GM12878 (cell line): Measurements from ENCODE around the gene CCL25. TPM values are rescaled to one million over a fixed set of nuclear protein-coding genes. Genes with fewer than 3 reads are reported as not detected.

Source experiments
- ATAC-seq: fragments of 200-7000 bp; cut with Tn5 transposase; 3 replicates; pipeline ENCODE4 v1.9.1; 2020; ENCODE audit warnings: mild to moderate bottlenecking, moderate library complexity
- BruUV-seq: library from RNA; stranded (reverse); fragments of 400-500 nt; replicated peaks from 2 replicates; lab custom pipeline; 2021; lab: Mats Ljungman, UMichigan
- CTCF ChIA-PET: fragments of 300-600 bp; sonication (Branson Sonifier 250); formaldehyde crosslinking; extraction: SDS; loops from one replicate; lab custom pipeline; 2021; ENCODE audit warnings: inconsistent platforms; lab: Yijun Ruan, JAX
- POLR2A ChIA-PET: fragments of 350-600 bp; formaldehyde crosslinking; extraction: SDS; loops from one replicate; lab custom pipeline; 2021; ENCODE audit warnings: inconsistent platforms; lab: Charles Lee
- RAD21 ChIA-PET: fragments of 300-600 bp; sonication (Branson Sonifier 250); formaldehyde crosslinking; loops from one replicate; lab custom pipeline; 2023; ENCODE audit warnings: antibody characterized with exemption; ENCODE audit not compliant: unreplicated experiment; lab: Charles Lee
- SMC1A ChIA-PET: fragments of 300-600 bp; sonication (Branson Sonifier 250); formaldehyde crosslinking; loops from one replicate; lab custom pipeline; 2023; ENCODE audit not compliant: unreplicated experiment, uncharacterized antibody; lab: Charles Lee
- DNase-seq: peaks from one replicate; pipeline ENCODE4 v3.0.0-alpha.2; 2011; ENCODE audit warnings: low read depth, low spot score
- FAIRE-seq: peaks from 3 replicates; lab custom pipeline; 2011; peaks lifted over from hg19 to GRCh38; lab: Jason Lieb, UNC
- H2AFZ ChIP-seq: 2 replicates; pipeline ENCODE4 v1.6.0; 2011; ENCODE audit warnings: low read depth, low read length, control low read depth; ENCODE audit not compliant: control insufficient read depth
- H3K27ac ChIP-seq: 2 replicates; pipeline ENCODE4 v1.5.1; 2011; ENCODE audit warnings: control low read depth; ENCODE audit not compliant: control insufficient read depth, insufficient read depth
- H3K27me3 ChIP-seq, 2 experiments: replicated peaks in 1 of 2; 2 replicates each; pipeline versions ENCODE4 v1.6.0 to v1.6.1; 2011; ENCODE audit warnings: low read length in 1 of 2; ENCODE audit not compliant: control insufficient read depth in 2 of 2, insufficient read depth in 2 of 2
- H3K36me3 ChIP-seq, 2 experiments: 2 replicates each; pipeline ENCODE4 v1.5.1; 2011; ENCODE audit warnings: low read length in 1 of 2; ENCODE audit not compliant: control insufficient read depth in 2 of 2, insufficient read depth in 2 of 2
- H3K4me1 ChIP-seq: 2 replicates; pipeline ENCODE4 v1.6.1; 2011; ENCODE audit warnings: mild to moderate bottlenecking, low read length, moderate library complexity, mixed read lengths; ENCODE audit not compliant: control insufficient read depth, insufficient read depth
- H3K4me2 ChIP-seq: 2 replicates; pipeline ENCODE4 v1.6.0; 2011; ENCODE audit warnings: control low read depth; ENCODE audit not compliant: control insufficient read depth, insufficient read depth
- H3K4me3 ChIP-seq: fragments of 200-600 bp; sonication (generic); 2 replicates; pipeline ENCODE4 v1.5.1; 2016
- H3K79me2 ChIP-seq: 2 replicates; pipeline ENCODE4 v1.6.0; 2011; ENCODE audit warnings: low read length; ENCODE audit not compliant: control insufficient read depth, insufficient read depth
- H3K9ac ChIP-seq: 2 replicates; pipeline ENCODE4 v1.8.0; 2011; ENCODE audit warnings: low read length, control low read depth, mixed read lengths; ENCODE audit not compliant: control insufficient read depth, insufficient read depth
- H3K9me3 ChIP-seq: replicated peaks from 3 replicates; pipeline ENCODE4 v1.5.1; 2011; ENCODE audit warnings: mild to moderate bottlenecking, low read length; ENCODE audit not compliant: control insufficient read depth, insufficient read depth
- H4K20me1 ChIP-seq: 2 replicates; pipeline ENCODE4 v1.6.0; 2011; ENCODE audit not compliant: control insufficient read depth, insufficient read depth
- CHD1 ChIP-seq: IDR thresholded peaks from 2 replicates; pipeline ENCODE4 v1.6.1; 2012; ENCODE audit warnings: low read depth, low read length, improper control_type of control experiment
- EGR1 ChIP-seq, 2 experiments: IDR thresholded peaks; 1 replicate in 1 of 2; 2 replicates in 1 of 2; pipeline ENCODE4 v1.6.1; 2011 to 2012; ENCODE audit warnings: low read depth in 2 of 2, low read length in 2 of 2, borderline replicate concordance in 1 of 2, mild to moderate bottlenecking in 1 of 2, moderate library complexity in 1 of 2
- MEF2B ChIP-seq: fragments of 450-650 bp; IDR thresholded peaks from 2 replicates; pipeline ENCODE4 v1.6.1; 2018; ENCODE audit warnings: mild to moderate bottlenecking, moderate library complexity; ENCODE audit not compliant: partially characterized antibody, poor library complexity, severe bottlenecking
- NR2F1 ChIP-seq: fragments of 450-650 bp; conservative IDR thresholded peaks from 2 replicates; pipeline ENCODE4 v1.6.1; 2017; ENCODE audit warnings: mild to moderate bottlenecking
- PAX5 ChIP-seq: IDR thresholded peaks from 2 replicates; pipeline ENCODE4 v1.6.1; 2011; ENCODE audit warnings: low read depth, low read length, borderline replicate concordance
- RUNX3 ChIP-seq: IDR thresholded peaks from 2 replicates; pipeline ENCODE4 v1.6.1; 2012; ENCODE audit warnings: low read length, inconsistent platforms
- YBX1 ChIP-seq: fragments of 450-650 bp; IDR thresholded peaks from 2 replicates; pipeline ENCODE4 v1.6.1; 2016; ENCODE audit warnings: antibody characterized with exemption
- ZNF24 ChIP-seq: fragments of 450-650 bp; IDR thresholded peaks from 2 replicates; pipeline ENCODE4 v1.6.1; 2017; ENCODE audit warnings: antibody characterized with exemption, mild to moderate bottlenecking
- WGBS: methylation state at CpG from one replicate; pipeline ENCODE4 v1.1.6; 2016; ENCODE audit warnings: low lambda C conversion rate; ENCODE audit not compliant: insufficient replicate concordance, insufficient coverage; ENCODE audit errors: missing lambda C conversion rate; 5-methylcytosine and 5-hydroxymethylcytosine counted together
- in situ Hi-C: fragments of 300-500 bp; cut with MboI; formaldehyde crosslinking; loops from 9 replicates; pipeline ENCODE4 v1.14.3; 2018; ENCODE audit warnings: mixed read lengths
- intact Hi-C: fragments of 100-400 bp; cut with micrococcal nuclease; formaldehyde crosslinking; loops from one replicate; pipeline ENCODE4 v1.14.2; 2022; ENCODE audit not compliant: unreplicated experiment
- polyA plus RNA-seq, 11 experiments: library from polyadenylated mRNA; depleted of rRNA in 4 of 11; unstranded in 6 of 11; stranded (reverse) in 5 of 11; fragments of >200 nt; fragmentation: Nextera tagmentation in 4 of 11; fragmentation: Illumina TruSeq in 1 of 11; extraction: Ambion mirVana in 4 of 11; extraction: Trizol in 1 of 11; gene quantifications; 1 replicate in 1 of 11; 2 replicates in 10 of 11; pipeline versions ENCODE4 v1.2.1 to v1.2.3, GENCODE V29; 2011 to 2016; ENCODE audit warnings: inconsistent platforms in 2 of 11, missing spikeins in 2 of 11, low read depth in 1 of 11
- total RNA-seq, 4 experiments: library from RNA; depleted of rRNA in 3 of 4; stranded (reverse); fragments of >200 nt in 3 of 4; fragmentation: Illumina TruSeq in 1 of 4; extraction: Trizol in 1 of 4; gene quantifications; 2 replicates each; pipeline versions ENCODE4 v1.2.1 to v1.2.3, GENCODE V29; 2013 to 2021
- TF ChIP-seq, protein P1 (sequence below): fragments of 450-650 bp; IDR thresholded peaks from 2 replicates; pipeline ENCODE4 v1.6.1; 2017; ENCODE audit warnings: mild to moderate bottlenecking

CCL25 gene
- total and polyA plus RNA-seq, 10 of the 15 experiments (the other 5 are each of a cell fraction or from before 2014, with no cell fraction given), result 0.53 to 12.0 (median 8.3) TPM

DNA sequence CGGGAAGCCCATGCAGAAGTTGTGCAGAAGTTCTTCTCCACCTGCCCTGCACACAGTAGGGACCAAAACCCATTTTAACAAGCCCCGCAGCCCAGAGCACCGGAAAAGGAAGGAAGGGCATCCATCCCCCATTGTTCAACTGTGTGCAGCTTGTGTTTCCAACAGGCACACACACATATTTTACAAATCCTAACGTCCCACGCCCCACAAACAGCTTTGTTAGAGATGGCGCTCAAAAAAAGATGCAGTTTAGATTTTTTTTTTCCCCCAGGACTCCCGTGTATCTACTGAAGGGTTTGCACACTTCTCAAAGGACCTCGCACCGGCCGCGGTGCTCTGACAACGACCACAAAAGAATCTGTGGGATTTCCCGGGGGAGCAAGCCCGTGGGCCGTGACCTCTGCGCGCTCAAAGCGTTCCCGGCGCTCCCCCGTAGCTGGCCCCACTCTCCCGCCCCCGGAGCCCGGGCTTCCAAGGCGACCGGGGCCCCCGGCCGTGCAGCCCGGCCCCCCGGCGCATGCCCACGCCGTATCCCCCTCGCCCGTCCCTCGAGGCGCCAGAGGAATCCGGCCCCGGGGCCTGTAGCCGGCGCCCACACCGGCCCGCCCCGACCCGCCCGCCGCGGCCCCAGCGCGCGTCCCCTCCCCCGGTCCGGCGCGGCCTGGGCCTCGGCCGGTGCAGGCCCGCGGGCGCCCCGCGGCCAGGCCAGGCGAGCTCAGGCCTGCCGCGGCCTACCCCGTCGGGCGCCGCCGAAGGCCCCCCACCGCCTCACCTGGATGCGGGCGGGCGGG is 47.6 kb upstream of the CCL25 start:
- H3K4me3 ChIP-seq, result peak overlapping the region; percentile 92
- peaks cover 62% of the 10 kb centered on the region for H3K79me2 ChIP-seq
- no peaks in the 10 kb centered on the region for H3K27me3 ChIP-seq
- peaks cover 12% of the 10 kb centered on the region for H4K20me1 ChIP-seq
- ChIA-PET CTCF (interaction anchor here (0.6 to 7.8 kb wide), 4 partner anchors 10 to 509 kb away, joined by 3 to 55 read pairs (median 4); partner anchors contain the start of genes TIMM44 and ZNF414), RAD21 (interaction anchor here (0.6 to 3.0 kb wide), 2 partner anchors 59 to 61 kb away, joined by 3 to 16 read pairs; partner anchors contain the start of gene TIMM44), SMC1A (interaction anchor here (1.4 to 5.7 kb wide), 3 partner anchors 24 to 61 kb away, joined by 3 to 29 read pairs (median 3); partner anchors contain the start of gene TIMM44), POLR2A (interaction anchor here (0.5 to 1.0 kb wide), 2 partner anchors 13 to 161 kb away, joined by 3 read pairs; no protein-coding TSS in a partner anchor)
- no peaks in the 10 kb centered on the region for H3K9me3 ChIP-seq
- peaks cover 23% of the 10 kb centered on the region for H3K4me1 ChIP-seq
- no TSS peak for BruUV-seq
- H3K4me2 ChIP-seq, result peak overlapping the region; percentile 85
- H3K27ac ChIP-seq, result peak overlapping the region; percentile 69
- peaks cover 0 to 2% of the 10 kb centered on the region in 2 experiments; a peak in 2 of 4 replicates for H3K36me3 ChIP-seq
- TF ChIP-seq ZNF24 (no peak), PAX5 (0 out of 2 replicates have a peak, but pooled peaks have one; percentile 19), MEF2B (peak; percentile 57), RUNX3 (peak; percentile 52; the same call in 1 of the 2 replicates), NR2F1 (peak; percentile 44; the same call in 1 of the 2 replicates), YBX1 (no peak), CHD1 (no peak), EGR1 (IDR thresholded peaks at IDR 0.05; ENCODE audit: borderline replicate concordance in 1 of 2, low read depth in 2 of 2, low read length in 2 of 2) (peak in 1 of 2 experiments; percentile 76; a peak in 2 of 3 replicates)
- TF ChIP-seq, protein P1, sequence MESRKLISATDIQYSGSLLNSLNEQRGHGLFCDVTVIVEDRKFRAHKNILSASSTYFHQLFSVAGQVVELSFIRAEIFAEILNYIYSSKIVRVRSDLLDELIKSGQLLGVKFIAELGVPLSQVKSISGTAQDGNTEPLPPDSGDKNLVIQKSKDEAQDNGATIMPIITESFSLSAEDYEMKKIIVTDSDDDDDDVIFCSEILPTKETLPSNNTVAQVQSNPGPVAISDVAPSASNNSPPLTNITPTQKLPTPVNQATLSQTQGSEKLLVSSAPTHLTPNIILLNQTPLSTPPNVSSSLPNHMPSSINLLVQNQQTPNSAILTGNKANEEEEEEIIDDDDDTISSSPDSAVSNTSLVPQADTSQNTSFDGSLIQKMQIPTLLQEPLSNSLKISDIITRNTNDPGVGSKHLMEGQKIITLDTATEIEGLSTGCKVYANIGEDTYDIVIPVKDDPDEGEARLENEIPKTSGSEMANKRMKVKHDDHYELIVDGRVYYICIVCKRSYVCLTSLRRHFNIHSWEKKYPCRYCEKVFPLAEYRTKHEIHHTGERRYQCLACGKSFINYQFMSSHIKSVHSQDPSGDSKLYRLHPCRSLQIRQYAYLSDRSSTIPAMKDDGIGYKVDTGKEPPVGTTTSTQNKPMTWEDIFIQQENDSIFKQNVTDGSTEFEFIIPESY, result no peak
- FAIRE-seq (no peak), ATAC-seq (no peak), DNase-seq (no peak)
- 2% methylated on average over 31 of the region's 74 CpGs for WGBS
- H2AFZ ChIP-seq, result no peak overlapping the region; the same call in 1 of the 2 replicates
- intact Hi-C loops, result loop anchor here (5.0 kb wide), 1 partner anchor 47 kb away; the partner anchor contains the start of gene CCL25
- in situ Hi-C loops, result no loop called here
- peak overlapping the region; percentile 76 for H3K9ac ChIP-seq
